GM13977 (cell line): ENCODE data around the gene SCN1A.

Source experiments
- DNase-seq: peaks from one replicate; pipeline ENCODE4 v3.0.0; 2012; ENCODE audit warnings: low spot score
- in situ Hi-C: fragments of 300-500 bp; cut with MboI; formaldehyde crosslinking; loops from one replicate; pipeline ENCODE4 v1.12.0; 2022; ENCODE audit warnings: low sequenced_read_pairs, low pct_unique_long_range_greater_than_20kb, mixed read lengths, inconsistent platforms; ENCODE audit not compliant: unreplicated experiment
- TF ChIP-seq, protein P1 (sequence below): IDR thresholded peaks from 2 replicates; pipeline ENCODE4 v1.5.1; 2012; ENCODE audit warnings: mild to moderate bottlenecking, control low read depth; ENCODE audit not compliant: insufficient read depth; ENCODE audit errors: extremely low read depth, missing control alignments

SCN1A gene

DNA sequence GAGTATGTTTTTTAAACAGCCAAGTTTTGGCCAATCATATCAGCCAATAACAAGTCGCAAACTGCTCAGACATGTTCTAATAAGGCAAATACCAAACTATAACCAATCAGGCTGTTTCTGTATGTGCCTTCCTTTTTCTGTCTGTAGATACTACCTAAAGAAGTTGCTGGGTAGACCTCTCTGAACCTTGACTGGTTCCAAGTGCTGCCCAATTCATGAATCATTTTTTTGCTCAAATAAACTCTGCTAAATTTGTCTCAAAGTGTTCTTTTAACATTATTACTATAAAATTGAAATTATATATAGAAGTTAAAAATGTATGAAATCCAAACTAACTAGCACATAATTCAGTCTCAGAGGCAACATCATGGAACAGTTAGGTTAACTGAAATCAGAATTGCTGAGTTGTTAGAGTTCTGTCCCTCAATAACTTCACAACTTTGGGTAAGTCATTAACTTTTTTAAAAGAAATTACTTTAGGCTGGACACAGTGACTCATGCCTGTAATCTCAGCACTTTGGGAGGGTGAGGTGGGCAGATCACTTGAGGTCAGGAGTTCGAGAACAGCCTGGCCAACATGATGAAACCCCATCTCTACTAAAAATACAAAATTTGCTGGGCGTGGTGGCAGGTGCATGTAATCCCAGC lies 169.4 kb downstream of the SCN1A start:
- TF ChIP-seq, protein P1, sequence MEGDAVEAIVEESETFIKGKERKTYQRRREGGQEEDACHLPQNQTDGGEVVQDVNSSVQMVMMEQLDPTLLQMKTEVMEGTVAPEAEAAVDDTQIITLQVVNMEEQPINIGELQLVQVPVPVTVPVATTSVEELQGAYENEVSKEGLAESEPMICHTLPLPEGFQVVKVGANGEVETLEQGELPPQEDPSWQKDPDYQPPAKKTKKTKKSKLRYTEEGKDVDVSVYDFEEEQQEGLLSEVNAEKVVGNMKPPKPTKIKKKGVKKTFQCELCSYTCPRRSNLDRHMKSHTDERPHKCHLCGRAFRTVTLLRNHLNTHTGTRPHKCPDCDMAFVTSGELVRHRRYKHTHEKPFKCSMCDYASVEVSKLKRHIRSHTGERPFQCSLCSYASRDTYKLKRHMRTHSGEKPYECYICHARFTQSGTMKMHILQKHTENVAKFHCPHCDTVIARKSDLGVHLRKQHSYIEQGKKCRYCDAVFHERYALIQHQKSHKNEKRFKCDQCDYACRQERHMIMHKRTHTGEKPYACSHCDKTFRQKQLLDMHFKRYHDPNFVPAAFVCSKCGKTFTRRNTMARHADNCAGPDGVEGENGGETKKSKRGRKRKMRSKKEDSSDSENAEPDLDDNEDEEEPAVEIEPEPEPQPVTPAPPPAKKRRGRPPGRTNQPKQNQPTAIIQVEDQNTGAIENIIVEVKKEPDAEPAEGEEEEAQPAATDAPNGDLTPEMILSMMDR, result no peak
- no peak for DNase-seq
- in situ Hi-C loops, result no loop called here

DNA sequence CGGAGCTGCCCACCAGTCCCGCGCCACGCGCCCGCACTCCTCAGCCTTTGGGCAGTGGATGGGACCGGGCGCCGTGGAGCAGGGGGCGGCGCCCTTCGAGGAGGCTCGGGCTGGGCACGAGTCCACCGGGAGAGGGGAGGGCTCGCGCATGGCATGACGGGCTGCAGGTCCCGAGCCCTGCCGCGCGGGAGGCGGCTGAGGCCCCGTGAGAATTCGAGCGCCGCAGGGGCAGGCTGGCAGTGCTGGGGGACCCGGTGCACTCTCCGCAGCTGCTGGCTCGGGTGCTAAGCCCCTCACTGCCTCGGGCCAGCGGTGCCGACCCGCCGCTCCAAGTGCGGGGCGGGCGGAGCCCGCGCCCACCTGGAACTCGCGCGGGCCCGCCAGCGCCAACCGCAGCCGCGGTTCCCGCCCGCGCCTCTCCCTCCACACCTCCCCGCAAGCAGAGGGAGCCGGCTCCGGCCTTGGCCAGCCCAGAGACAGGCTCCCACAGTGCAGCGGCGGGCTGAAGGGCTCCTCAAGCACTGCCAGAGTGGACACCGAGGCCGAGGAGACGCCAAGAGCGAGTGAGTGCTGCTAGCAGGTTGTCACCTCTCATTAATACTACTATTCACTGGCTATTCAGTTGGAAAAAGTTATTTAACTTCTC lies 170.7 kb downstream of the SCN1A start:
- TF ChIP-seq, protein P1, result no peak
- DNase-seq, result no peak
- in situ Hi-C loops, result no loop called here

- TF ChIP-seq, protein P1, result peak; percentile 81
- peak; percentile 94 for DNase-seq
- in situ Hi-C loops, result no loop called here
Measured at GRCh38 chr2:165953655-165954606, 173.9 kb downstream of the SCN1A start, which contains the start of gene TTC21B. TTC21B (minus strand) TSS chr2:165953776; CDS start chr2:165953705, 71 bp downstream.

DNA sequence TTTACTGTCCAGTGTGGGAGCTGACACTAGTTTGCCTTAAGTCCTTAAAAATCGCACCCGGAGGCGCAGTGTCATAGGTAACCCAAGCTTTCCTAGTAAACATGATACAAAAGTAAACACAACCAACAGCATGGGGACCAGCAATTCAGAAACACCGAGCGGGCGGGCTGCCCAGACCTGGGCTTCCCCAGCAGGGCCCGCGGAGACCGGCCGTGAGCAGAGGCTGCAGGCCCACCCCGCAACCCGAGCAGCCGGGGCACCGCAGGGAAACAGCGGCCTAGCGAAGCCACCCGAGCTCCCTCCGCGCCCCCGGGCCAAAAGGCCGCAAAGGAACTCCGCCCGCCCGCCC lies 174.5 kb downstream of the SCN1A start:
- in situ Hi-C loops, result no loop called here
- DNase-seq, result no peak
- TF ChIP-seq, protein P1, result no peak

- peak; percentile 25 for DNase-seq
- TF ChIP-seq, protein P1, result no peak
- in situ Hi-C loops, result no loop called here
Measured at GRCh38 chr2:165952741-165953211, 175.0 kb downstream of the SCN1A start.

DNA sequence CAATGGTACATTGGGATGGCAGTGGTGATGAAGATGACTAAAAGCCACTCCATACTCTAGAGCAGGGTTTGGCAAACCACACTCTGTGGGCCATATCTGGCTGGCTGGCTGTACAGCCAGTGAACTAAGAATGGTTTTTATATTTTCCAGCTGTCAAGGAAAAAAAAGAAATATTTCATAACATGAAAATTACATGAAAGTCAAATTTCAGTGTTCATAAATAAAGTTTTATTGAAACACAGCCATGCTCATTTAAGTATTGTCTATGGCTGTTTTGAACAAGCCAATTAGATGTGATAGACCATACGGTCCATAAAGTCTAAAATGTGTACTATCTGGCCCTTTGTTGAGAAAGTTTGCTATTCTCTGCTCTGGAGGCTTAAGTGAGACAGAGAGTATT lies 175.7 kb downstream of the SCN1A start:
- in situ Hi-C loops, result no loop called here
- DNase-seq, result no peak
- TF ChIP-seq, protein P1, result no peak
